Measurements from ENCODE around the gene MBOAT2.

Gene MBOAT2

GRCh38 chr2:8993902-8994278 is 9.6 kb downstream of the MBOAT2 start:
- no peak for DNase-seq (ENCODE audit: low read depth)
- no peak for TF ChIP-seq CTCF (conservative IDR thresholded peaks at IDR 0.05; ENCODE audit: low read length)
- H3K4me3 ChIP-seq (ENCODE audit: low read length): no peak overlapping the region

DNA sequence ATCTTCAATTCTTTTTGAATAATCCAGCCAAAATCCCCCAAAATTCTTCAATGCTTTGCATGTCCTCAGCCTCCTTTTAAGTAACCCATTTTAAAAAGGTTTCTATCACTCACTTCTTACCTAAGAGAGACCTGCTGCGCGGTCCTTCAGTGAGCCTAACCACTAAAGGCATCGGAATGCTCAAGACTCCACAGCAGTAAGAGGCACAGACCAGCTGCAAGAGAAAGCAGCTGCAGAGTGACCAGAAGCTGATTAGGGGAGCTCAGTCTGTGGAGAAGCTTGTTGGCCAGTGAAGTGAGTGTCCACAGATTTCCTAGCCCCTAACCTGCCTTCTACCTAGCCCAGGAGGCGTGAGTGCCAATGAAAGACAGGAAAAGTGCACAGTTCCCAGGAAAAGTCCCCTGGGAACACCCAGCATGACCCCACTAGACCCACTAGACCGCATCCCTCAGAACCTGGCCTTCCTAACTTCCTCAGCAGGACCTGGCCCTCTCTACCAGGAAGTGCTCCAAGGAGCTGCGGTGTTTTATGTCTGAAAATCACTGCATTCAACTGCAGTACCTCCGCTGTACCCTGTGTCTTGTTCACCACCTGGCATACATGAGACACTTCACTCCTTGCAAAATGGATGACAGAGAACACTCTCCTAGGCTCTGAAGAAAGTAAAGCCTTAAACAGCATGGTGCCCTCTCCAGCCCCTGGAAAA is 10.1 kb downstream of the MBOAT2 start:
- TF ChIP-seq CTCF (conservative IDR thresholded peaks at IDR 0.05; ENCODE audit: low read length): no peak
- H3K4me3 ChIP-seq (ENCODE audit: low read length): no peak overlapping the region
- DNase-seq (ENCODE audit: low read depth): no peak

GRCh38 chr2:8992643-8993042 is 10.8 kb downstream of the MBOAT2 start:
- TF ChIP-seq CTCF (conservative IDR thresholded peaks at IDR 0.05; ENCODE audit: low read length): no peak
- DNase-seq (ENCODE audit: low read depth): no peak

GRCh38 chr2:8989536-8990079 is 13.9 kb downstream of the MBOAT2 start:
- no peak for TF ChIP-seq CTCF (conservative IDR thresholded peaks at IDR 0.05; ENCODE audit: low read length)
- no peak for DNase-seq (ENCODE audit: low read depth)
- H3K4me3 ChIP-seq (ENCODE audit: low read length): no peak overlapping the region

More at GRCh38 chr2:8992643-8993042, 10.8 kb downstream of the MBOAT2 start:
- no peak overlapping the region for H3K4me3 ChIP-seq (ENCODE audit: low read length)

DNA sequence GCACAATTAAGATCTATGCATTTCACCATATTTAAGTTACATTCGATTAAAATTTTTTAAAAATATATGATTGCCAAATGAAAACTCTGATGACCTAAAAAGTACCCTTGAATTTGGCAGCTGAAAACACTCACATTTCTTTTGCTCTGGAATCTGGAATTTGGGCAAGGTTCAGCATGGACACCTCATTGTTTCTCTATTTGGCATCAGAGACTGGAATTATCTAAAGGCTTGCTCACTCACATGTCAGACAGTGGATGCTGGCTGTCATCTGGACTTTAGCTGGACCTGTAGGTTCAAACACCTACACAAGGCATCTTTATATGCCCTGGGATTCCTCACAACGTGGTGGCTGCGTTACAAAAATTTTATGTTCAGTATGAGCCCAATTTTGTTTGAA is 16.1 kb downstream of the MBOAT2 start:
- DNase-seq (ENCODE audit: low read depth): peak; percentile 77
- no peak for TF ChIP-seq CTCF (conservative IDR thresholded peaks at IDR 0.05; ENCODE audit: low read length)
- no peak overlapping the region for H3K4me3 ChIP-seq (ENCODE audit: low read length)

- no peak for DNase-seq (ENCODE audit: low read depth)
- H3K4me3 ChIP-seq (ENCODE audit: low read length): no peak overlapping the region
- TF ChIP-seq CTCF (conservative IDR thresholded peaks at IDR 0.05; ENCODE audit: low read length): peak; percentile 16; the same call in 1 of the 2 replicates
Observed at GRCh38 chr2:8986327-8986976, 17.0 kb downstream of the MBOAT2 start.
